Mammary epithelial cell (primary cell): ENCODE results near the gene SF3B6.

Source experiments
- EZH2 ChIP-seq: IDR thresholded peaks from 2 replicates; pipeline ENCODE4 v1.6.1; 2012; ENCODE audit warnings: low read length, inconsistent platforms, borderline replicate concordance
- TF ChIP-seq, protein P1 (sequence below), 2 donors: IDR thresholded peaks in 1 of 2; conservative IDR thresholded peaks in 1 of 2; 2 replicates each; pipeline ENCODE4 v1.5.1; 2011 to 2012; ENCODE audit warnings: inconsistent platforms in 2 of 2, low read length in 2 of 2, mild to moderate bottlenecking in 2 of 2, control low read depth in 1 of 2, low read depth in 1 of 2; ENCODE audit not compliant: insufficient read depth in 1 of 2; ENCODE audit errors: extremely low read depth in 1 of 2

DNA sequence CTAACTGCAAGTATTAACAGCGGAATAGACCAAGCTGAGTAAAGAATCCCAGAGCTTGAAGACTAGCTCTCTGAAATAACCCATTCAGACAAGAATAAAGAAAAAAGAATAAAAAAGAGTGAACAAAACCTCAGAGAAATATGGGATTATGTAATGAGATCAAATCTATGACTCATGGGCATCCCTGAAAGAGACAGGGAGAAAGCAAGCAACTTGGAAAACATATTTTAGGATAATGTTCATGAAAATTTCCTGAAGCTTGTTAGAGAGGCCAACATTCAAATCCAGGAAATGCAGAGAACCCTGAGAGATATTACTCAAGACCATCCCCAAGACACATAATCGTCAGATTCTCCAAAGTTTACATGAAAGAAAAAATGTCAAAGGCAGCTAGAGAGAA, 29.7 kb upstream of the SF3B6 start:
- no peak for TF ChIP-seq EZH2
- TF ChIP-seq, protein P1, sequence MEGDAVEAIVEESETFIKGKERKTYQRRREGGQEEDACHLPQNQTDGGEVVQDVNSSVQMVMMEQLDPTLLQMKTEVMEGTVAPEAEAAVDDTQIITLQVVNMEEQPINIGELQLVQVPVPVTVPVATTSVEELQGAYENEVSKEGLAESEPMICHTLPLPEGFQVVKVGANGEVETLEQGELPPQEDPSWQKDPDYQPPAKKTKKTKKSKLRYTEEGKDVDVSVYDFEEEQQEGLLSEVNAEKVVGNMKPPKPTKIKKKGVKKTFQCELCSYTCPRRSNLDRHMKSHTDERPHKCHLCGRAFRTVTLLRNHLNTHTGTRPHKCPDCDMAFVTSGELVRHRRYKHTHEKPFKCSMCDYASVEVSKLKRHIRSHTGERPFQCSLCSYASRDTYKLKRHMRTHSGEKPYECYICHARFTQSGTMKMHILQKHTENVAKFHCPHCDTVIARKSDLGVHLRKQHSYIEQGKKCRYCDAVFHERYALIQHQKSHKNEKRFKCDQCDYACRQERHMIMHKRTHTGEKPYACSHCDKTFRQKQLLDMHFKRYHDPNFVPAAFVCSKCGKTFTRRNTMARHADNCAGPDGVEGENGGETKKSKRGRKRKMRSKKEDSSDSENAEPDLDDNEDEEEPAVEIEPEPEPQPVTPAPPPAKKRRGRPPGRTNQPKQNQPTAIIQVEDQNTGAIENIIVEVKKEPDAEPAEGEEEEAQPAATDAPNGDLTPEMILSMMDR (conservative IDR thresholded peaks at IDR 0.05 in 1 of 2, IDR thresholded peaks at IDR 0.05 in 1 of 2; ENCODE audit: extremely low read depth in 1 of 2, insufficient read depth in 1 of 2, low read depth in 1 of 2, low read length in 2 of 2) = no peak
